Hepatocyte (in vitro differentiated cells): ENCODE measurements around the gene ENAH.

ENCODE experiments used
- CTCF ChIP-seq: fragments of 200-600 bp; sonication (generic); IDR thresholded peaks from 2 replicates; pipeline ENCODE4 v1.5.1; 2016; ENCODE audit warnings: antibody characterized with exemption, mild to moderate bottlenecking; ENCODE audit not compliant: poor library complexity
- EZH2 ChIP-seq: fragments of 200-600 bp; sonication (generic); IDR thresholded peaks from 2 replicates; pipeline ENCODE4 v1.6.1; 2016; ENCODE audit warnings: antibody characterized with exemption, mild to moderate bottlenecking, borderline replicate concordance
- EZH2phosphoT487 ChIP-seq: fragments of 200-600 bp; sonication (generic); IDR thresholded peaks from one replicate; pipeline ENCODE4 v1.6.1; 2018; ENCODE audit warnings: antibody characterized with exemption, mild to moderate bottlenecking, low read depth, moderate library complexity; ENCODE audit not compliant: unreplicated experiment, severe bottlenecking

GRCh38 chr1:225534772-225535171, 118.2 kb downstream of the ENAH start:
- TF ChIP-seq CTCF (no peak), EZH2 (no peak), EZH2phosphoT487 (no peak)
